DOHH2 (cell line): ENCODE measurements around the gene SV2A.

ENCODE experiments used
- H3F3A ChIP-seq: fragments of 200-600 bp; sonication (generic), shearing (Covaris generic); 2 replicates; pipeline ENCODE4 v1.6.0; 2016; ENCODE audit warnings: antibody characterized with exemption, mild to moderate bottlenecking; ENCODE audit not compliant: control insufficient read depth, insufficient read depth
- H3K27ac ChIP-seq: fragments of 200-600 bp; sonication (generic); 2 replicates; pipeline ENCODE4 v1.5.1; 2014; ENCODE audit warnings: low read depth, mild to moderate bottlenecking, low read length, moderate library complexity
- H3K27me3 ChIP-seq: fragments of 200-600 bp; sonication (generic); 2 replicates; pipeline ENCODE4 v1.6.1; 2014; ENCODE audit warnings: mild to moderate bottlenecking, low read length, mixed read lengths; ENCODE audit not compliant: control insufficient read depth
- H3K36me3 ChIP-seq: fragments of 200-600 bp; sonication (generic); 2 replicates; pipeline ENCODE4 v1.6.1; 2014; ENCODE audit warnings: mild to moderate bottlenecking, low read length, moderate library complexity, mixed read lengths; ENCODE audit not compliant: control insufficient read depth
- H3K4me1 ChIP-seq: fragments of 200-600 bp; sonication (generic); 2 replicates; pipeline ENCODE4 v1.6.1; 2014; ENCODE audit warnings: mild to moderate bottlenecking, low read length, mixed read lengths; ENCODE audit not compliant: control insufficient read depth
- H3K4me2 ChIP-seq: fragments of 200-600 bp; sonication (generic); 2 replicates; pipeline ENCODE4 v1.6.0; 2014; ENCODE audit warnings: mild to moderate bottlenecking, low read length, moderate library complexity
- H3K4me3 ChIP-seq: fragments of 200-600 bp; sonication (generic); 2 replicates; pipeline ENCODE4 v1.5.1; 2014; ENCODE audit warnings: mild to moderate bottlenecking, low read length, mixed read lengths
- H3K79me2 ChIP-seq: fragments of 200-600 bp; sonication (generic); 2 replicates; pipeline ENCODE4 v1.6.1; 2014; ENCODE audit warnings: mild to moderate bottlenecking, low read length, mixed read lengths; ENCODE audit not compliant: control insufficient read depth
- H3K9me2 ChIP-seq: fragments of 200-600 bp; sonication (generic); replicated peaks from 2 replicates; pipeline ENCODE4 v1.6.1; 2014; ENCODE audit warnings: mild to moderate bottlenecking, low read length, mixed read lengths; ENCODE audit not compliant: control insufficient read depth
- H3K9me3 ChIP-seq: fragments of 200-600 bp; sonication (generic); 2 replicates; pipeline ENCODE4 v1.6.1; 2014; ENCODE audit warnings: antibody characterized with exemption, low read length, mixed read lengths; ENCODE audit not compliant: control insufficient read depth, insufficient read depth
- H4K20me1 ChIP-seq: fragments of 200-600 bp; sonication (generic); 2 replicates; pipeline ENCODE4 v1.6.0; 2014; ENCODE audit warnings: low read depth, mild to moderate bottlenecking, antibody characterized with exemption, low read length, moderate library complexity; ENCODE audit not compliant: control insufficient read depth, insufficient read depth
- EZH2phosphoT487 ChIP-seq: fragments of 200-600 bp; sonication (generic); IDR thresholded peaks from 2 replicates; pipeline ENCODE4 v1.6.1; 2017; ENCODE audit warnings: borderline replicate concordance, mild to moderate bottlenecking, antibody characterized with exemption, low read length, moderate library complexity, mixed read lengths
- TF ChIP-seq, protein P1 (sequence below): fragments of 200-600 bp; sonication (generic); IDR thresholded peaks from one replicate; pipeline ENCODE4 v1.5.1; 2014; ENCODE audit warnings: antibody characterized with exemption, mild to moderate bottlenecking, low read depth, low read length; ENCODE audit not compliant: poor library complexity, severe bottlenecking

The SV2A gene

GRCh38 chr1:149916898-149917252 lies 769 bp downstream of the SV2A start:
- no peaks in the 10 kb centered on the region for H3K79me2 ChIP-seq
- H3K9me3 ChIP-seq = no peaks in the 10 kb centered on the region
- peak overlapping the region; percentile 15; the same call in 1 of the 2 replicates for H3K4me2 ChIP-seq
- H3K36me3 ChIP-seq = peaks cover 5% of the 10 kb centered on the region
- peaks cover 23% of the 10 kb centered on the region for H3K27me3 ChIP-seq
- TF ChIP-seq, protein P1, sequence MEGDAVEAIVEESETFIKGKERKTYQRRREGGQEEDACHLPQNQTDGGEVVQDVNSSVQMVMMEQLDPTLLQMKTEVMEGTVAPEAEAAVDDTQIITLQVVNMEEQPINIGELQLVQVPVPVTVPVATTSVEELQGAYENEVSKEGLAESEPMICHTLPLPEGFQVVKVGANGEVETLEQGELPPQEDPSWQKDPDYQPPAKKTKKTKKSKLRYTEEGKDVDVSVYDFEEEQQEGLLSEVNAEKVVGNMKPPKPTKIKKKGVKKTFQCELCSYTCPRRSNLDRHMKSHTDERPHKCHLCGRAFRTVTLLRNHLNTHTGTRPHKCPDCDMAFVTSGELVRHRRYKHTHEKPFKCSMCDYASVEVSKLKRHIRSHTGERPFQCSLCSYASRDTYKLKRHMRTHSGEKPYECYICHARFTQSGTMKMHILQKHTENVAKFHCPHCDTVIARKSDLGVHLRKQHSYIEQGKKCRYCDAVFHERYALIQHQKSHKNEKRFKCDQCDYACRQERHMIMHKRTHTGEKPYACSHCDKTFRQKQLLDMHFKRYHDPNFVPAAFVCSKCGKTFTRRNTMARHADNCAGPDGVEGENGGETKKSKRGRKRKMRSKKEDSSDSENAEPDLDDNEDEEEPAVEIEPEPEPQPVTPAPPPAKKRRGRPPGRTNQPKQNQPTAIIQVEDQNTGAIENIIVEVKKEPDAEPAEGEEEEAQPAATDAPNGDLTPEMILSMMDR = no peak
- TF ChIP-seq EZH2phosphoT487 = no peak
- H3K27ac ChIP-seq = no peak overlapping the region
- H3K4me1 ChIP-seq = peaks cover 21% of the 10 kb centered on the region
- H3F3A ChIP-seq = peaks cover 13% of the 10 kb centered on the region
- H3K9me2 ChIP-seq = no peaks in the 10 kb centered on the region
- H4K20me1 ChIP-seq = no peaks in the 10 kb centered on the region
- H3K4me3 ChIP-seq = no peak overlapping the region

- Histone ChIP-seq H3K27ac (no peak overlapping the region), H3K4me3 (no peak overlapping the region), H3K4me2 (peak overlapping the region; percentile 18; the same call in 1 of the 2 replicates), H4K20me1 (no peaks in the 10 kb centered on the region), H3K27me3 (peaks cover 23% of the 10 kb centered on the region), H3K4me1 (peaks cover 21% of the 10 kb centered on the region), H3K79me2 (no peaks in the 10 kb centered on the region), H3K9me3 (no peaks in the 10 kb centered on the region), H3K9me2 (no peaks in the 10 kb centered on the region), H3K36me3 (no peaks in the 10 kb centered on the region; the same call in 1 of the 2 replicates), H3F3A (peaks cover 9% of the 10 kb centered on the region)
- TF ChIP-seq EZH2phosphoT487 = no peak
- TF ChIP-seq, protein P1 = no peak
Measured at GRCh38 chr1:149916193-149916897, 1.3 kb downstream of the SV2A start.

GRCh38 chr1:149915429-149916192 lies 2.0 kb downstream of the SV2A start:
- Histone ChIP-seq H3K36me3 (no peaks in the 10 kb centered on the region), H3K27ac (no peak overlapping the region), H3K9me2 (no peaks in the 10 kb centered on the region), H3K9me3 (no peaks in the 10 kb centered on the region), H3K27me3 (peaks cover 23% of the 10 kb centered on the region), H3K4me3 (no peak overlapping the region), H4K20me1 (no peaks in the 10 kb centered on the region), H3K79me2 (no peaks in the 10 kb centered on the region), H3K4me1 (peaks cover 21% of the 10 kb centered on the region), H3F3A (peaks cover 4% of the 10 kb centered on the region), H3K4me2 (0 out of 2 replicates have a peak overlapping the region, but pooled peaks have one; percentile 18)
- TF ChIP-seq EZH2phosphoT487 = no peak
- TF ChIP-seq, protein P1 = no peak
